Endometrial microvascular endothelial cells (primary cell): ENCODE results near the gene SNX8. TPM values are rescaled to one million over a fixed set of nuclear protein-coding genes. Genes with fewer than 3 reads are reported as not detected.

ENCODE experiments used
- in situ Hi-C: cut with HindIII; loops from 2 replicates; pipeline ENCODE4 v1.10.0; 2017; ENCODE audit warnings: low sequenced_read_pairs, low pct_unique_long_range_greater_than_20kb; ENCODE audit errors: inconsistent ontology term
- total RNA-seq: library from RNA; depleted of rRNA; stranded (reverse); fragments of >200 nt; gene quantifications from one replicate; pipeline ENCODE4 v1.2.3, GENCODE V29; 2015; ENCODE audit errors: inconsistent ontology term

Gene SNX8
- total RNA-seq, 1 donor from 2014 or later: 23.9 TPM

DNA sequence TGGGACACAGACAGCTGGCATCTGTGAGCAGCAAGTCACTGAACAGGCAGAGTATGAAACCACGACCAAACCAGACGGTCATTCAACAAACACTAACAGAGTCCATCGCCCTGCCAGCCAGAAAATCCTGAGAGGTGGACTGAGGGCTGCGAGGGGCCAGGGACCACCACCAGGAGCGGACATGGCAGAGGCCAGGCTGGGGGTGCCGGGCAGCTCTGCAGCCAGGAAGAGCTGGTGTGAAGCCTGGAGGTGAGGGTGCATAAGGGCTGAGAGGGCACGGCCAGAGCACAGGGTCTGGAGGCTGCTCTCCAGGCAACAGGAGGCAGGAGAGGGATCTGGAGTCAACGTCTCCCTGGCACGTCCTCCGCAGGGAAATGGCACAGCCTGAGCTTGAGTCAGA is 97.0 kb downstream of the SNX8 start:
- in situ Hi-C loops: no loop called here

DNA sequence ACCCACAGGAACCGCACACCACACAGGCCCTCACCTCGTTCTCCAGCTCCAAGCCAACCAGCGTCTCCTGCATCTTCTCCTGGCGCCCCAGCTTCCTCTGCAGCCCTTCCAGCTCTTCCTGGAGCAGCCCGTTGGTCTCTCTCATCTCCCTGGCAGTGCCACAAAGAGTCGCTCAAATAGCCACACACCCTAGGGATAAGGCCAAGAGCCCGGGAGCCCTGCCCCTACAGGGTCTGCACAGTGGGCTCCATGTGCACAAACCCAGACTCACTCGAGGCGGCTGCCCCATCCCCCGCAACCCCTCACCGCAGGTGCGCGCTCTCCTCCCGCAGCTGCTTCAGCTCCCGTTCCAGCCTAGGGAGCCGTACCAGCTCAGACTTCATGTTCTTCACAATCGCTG is 98.4 kb downstream of the SNX8 start:
- in situ Hi-C loops: no loop called here

DNA sequence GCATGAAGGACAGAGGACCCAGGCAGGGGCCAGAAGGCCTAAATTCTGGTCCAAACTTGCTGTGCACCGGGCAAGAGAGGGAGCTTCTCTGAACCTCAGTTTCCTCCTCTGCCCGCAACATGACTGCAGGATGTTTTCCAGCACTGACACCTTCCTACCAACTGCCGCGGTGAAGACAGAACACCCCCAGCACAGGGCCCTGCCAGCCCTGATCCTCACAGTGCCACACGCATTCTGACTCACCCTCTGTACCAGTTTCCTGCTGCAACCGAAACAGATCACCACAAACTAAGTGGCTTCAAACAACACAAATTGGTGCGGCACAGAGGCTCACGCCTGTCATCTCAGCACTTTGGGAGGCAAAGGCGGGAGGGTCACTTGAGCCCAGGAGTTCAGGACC is 99.6 kb downstream of the SNX8 start:
- in situ Hi-C loops: no loop called here

DNA sequence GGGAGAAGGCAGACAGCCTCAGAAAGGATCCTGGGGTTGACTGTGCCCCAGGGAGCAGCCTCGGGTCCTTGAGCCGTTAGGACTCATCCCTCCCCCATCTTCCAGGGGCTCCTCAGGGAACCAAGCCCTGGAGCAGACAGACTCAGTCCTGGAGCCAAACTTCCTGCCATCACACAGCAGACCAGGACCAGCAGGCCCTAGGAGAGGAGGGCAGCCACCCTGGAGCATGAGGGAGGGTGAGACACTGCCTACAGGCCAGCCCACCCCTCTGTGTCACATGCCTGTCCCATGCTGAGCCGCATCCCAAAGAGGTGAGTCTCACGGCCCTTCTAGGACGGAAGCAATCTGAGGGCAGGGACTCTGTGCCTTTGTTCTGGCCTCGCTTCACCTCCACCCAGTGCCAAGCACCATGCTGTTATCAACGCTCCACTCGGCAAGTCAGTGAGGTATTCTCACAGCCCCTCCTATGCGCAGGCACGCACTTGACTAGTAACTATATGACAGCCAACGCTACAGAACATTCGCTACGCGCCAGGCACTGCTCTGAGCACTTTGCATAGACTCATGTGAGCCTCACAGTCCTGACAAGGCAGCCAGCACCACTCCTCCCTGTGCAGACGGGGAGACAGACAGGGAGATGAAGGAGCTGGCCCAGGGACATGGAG is 100.6 kb downstream of the SNX8 start:
- in situ Hi-C loops: no loop called here

DNA sequence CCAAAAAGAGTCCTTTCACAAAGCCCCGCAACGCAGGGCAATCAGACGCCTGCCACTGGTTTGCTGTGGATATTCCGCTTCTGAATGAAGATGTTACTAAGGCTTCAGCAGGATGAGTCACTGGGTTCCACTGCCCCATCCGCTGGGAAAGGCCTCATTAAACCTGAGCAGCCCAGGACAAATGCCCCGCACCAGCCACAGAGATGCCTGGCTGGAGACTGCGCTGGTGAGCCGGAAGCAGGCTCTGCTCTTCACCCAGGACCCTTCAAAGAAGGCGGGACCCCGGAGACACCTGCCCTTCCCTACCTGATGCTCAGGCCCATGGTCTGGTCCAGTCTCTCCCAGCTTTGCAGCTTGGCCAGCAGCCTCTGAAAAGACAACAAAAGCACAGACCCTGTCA is 101.3 kb downstream of the SNX8 start:
- in situ Hi-C loops: no loop called here

DNA sequence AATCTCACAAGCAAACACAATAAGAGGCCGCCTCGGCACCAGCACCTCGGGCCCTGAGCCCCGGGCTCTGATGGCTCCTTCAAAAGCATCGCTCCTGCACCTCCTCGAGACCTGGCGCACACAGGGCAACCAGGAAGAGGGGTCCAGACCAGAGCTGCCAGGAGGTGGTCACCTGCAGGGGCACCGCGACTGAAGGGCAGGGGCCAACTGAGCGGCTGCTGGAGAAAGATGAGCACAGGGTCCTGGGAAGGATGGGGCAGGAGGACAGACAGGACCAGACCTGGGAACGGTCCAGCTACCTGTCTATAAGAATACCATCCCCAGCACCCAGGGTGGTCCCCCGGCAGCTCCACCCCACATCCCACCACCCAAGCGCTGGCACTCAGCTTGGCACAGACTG is 102.3 kb downstream of the SNX8 start:
- in situ Hi-C loops: no loop called here

DNA sequence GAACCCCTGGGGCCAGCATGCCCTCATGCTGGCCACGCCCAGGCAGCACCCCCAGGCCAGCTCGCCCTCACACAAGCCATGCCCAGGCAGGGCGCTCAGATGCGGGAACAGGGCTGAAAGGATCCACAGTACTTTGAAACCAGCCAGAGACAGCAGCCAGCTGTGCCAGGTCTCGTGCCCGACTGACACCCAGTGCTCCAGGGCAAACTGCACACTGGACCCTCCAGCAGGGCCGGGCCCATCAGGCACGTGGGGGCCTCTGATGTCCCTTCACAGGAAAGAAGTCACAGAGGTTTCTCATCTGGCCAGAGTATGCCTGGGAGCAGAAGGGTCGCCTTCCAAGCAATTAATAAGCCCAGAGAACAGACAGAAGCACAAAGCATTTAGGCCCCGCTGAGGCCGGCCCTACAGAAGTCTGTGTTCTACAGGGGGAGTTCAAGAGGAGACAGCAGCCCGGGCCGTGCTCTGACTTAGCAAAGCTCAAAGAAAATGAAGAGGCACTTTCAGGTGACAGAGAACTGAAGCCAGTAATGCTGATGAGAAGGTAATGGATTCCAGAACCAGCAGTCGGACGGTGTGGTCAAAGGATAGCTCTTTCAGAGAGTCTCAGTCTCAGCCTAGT is 102.9 kb downstream of the SNX8 start:
- in situ Hi-C loops: no loop called here

DNA sequence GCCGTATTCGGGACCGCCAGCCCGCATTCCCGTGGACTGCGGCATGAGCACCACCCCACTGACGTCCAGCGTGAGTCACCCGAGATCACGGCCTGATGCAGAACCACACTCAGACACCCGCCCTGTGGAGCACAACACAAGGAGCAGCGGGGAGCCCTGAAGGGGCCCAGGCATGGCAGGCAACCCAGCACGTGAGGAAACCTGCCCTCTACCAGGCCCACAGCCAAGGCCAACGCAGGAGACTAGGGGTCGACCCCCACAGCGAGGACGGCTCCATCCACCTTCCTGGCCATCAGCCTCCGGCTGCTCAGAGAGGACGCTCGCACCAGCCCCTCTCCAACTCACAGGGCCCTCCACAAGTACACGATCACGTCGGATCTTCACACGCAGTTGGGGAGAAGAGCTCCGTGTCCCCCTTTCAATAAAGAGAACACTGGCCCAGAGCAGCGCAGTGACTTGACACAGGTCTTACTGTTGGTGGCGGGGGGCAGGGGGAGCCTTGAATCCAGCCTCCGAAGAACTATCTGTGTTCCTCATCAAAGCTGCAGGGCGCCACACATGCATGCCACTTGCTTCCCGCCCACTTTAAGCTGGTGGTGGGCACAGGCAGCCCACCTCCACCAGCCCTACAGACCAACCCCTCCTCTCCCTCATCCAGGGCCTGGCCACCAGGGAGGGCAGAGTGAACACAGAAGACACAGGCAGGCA is 103.5 kb downstream of the SNX8 start:
- in situ Hi-C loops: no loop called here

DNA sequence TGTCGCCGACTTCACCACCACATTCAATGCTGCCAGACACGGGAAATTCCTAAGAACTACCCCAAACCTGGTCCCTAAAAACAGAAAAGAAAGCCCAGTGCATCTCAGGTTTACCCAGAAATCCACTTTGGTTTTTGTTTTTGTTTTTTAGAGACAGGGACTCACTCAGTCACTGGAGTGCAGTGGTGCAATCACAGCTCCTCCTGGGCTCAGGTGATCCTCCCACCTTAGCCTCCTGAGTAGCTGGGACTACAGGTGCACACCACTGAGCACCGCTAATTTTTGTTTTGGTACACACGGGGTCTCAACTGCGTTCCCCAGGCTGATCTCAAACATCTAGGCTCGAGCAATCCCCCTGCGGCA is 104.3 kb downstream of the SNX8 start:
- in situ Hi-C loops: no loop called here

DNA sequence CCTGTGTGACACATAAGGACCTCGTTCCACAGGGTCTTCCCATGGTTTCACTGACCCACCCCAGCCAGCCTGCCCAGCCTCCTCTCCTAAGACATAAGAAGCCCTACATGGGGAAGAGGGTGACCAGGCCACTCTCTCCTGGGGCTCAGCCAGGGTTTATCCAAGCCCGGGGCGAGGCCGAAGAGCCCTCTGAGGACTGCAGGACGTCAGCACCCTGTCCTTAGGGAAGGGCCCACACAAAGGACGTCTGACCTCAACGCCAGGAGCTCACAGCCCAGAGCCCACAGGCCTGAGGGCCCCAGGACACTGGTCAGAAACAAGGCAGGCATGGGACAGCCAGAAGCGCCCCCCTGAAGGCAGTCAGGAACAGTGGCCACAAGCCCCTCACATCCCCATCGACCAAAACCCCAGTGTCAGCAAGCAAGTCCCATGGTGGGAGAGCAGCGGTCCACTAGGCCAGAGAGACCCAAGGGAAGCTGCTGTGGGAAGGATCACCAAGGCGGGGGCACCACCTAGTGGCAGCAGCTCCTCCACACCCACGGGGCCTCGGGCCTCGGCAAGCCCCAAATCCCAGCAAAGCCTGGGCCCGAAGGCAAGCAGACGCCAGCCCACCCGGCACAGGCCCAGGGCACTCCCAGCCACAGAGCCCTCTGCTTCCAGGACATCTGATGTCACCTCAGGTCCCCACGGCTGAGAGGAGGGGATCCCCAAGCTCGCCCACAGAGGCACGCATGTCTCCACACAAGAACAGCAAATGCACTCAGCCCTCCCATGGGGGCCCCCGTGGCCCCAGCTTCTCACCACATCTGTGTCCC is 104.9 kb downstream of the SNX8 start:
- in situ Hi-C loops: no loop called here

DNA sequence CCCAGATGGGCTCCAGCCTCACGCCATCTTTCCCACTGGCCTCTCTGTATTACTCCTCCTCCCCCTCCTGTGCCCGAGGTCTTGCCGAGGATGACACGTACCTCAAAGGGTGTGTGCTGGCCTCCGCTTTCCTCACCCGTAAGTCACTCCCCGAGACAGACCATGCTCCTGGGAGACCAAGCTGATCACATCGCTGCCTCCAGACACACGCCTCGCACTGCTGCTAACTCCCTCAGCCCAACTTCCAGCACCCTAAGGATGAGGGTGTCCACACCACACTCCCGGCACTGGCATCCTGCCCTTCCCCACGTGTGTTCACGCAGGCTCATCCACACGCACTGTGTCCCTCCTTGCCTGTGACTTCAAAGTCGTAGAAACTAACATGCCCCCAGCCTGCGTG is 105.5 kb downstream of the SNX8 start:
- in situ Hi-C loops: no loop called here

DNA sequence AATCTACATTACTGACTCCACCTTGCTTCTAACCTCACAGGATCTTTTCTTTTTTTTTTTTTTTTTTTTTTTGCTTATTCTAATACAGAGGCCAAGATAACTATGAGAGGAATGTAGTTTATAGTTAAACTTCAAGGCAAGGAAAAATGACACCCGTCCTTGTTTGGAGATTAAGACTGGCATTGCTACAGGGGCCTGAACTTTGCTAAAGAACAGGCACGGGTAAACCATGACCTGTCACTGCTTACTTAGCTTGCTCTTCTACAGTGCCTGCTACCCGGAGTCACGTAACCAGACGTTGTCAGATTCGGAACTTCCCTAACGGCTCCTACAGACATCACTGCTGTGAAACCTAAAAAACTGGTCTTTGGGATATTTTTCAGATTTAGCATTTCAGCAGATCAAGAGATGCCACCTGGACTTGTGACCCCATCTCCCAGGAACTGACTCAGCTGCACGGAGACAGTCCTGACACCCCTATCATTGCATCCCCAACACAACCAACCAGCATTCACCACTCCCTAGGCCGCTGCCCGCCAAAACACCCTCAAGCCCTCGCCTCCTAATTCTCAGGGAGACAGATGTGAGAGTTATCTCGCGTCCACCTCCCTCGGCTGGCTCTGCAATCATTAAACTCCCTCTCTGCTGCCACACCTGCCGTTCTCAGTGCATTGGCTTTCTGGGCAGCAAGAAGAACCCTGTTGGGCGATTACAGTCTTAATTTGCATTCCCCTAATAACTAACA is 109.0 kb downstream of the SNX8 start:
- in situ Hi-C loops: no loop called here

DNA sequence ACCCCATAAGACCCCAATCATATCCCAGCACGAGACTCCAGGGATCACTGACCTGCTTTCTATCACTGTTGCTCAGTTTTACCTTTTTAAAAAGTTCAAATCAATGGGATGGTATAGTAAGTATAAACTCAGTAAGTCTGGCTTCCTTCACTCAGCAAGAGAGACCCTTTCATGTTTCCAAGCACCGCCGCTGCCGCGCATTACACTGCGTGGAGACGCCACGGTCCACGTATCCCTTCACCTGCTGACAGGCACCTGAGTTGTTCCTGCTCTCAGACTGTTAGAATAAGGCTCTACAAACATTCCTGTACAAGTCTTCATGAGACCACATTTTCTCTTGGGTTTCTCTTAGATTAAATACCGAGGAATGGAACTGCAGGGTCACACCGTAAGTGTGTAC is 109.8 kb downstream of the SNX8 start:
- in situ Hi-C loops: no loop called here

DNA sequence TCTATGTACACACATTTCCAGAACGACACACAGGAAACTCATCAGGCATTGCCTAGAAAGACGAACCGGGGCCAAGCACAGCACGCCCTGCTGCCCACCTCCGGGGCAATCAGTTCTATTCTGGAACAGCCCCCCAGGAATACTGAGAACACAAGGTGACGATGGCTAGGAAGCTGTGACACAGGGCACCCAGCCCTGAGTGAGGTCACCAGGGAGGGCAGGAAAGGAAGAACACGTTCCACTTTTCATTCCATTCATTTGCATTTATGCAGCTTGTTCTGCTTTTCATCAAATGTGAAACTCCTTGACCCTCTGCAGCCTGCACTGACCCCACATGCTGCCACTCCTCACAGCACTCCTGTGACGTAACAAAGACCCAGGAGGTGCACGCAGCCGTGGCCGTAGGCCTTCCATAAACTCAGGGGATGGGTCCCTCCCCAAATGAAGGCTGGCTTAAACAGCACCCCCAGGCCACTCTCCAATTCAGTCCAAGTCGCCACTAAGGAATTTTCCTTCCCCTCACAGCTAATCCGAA is 110.4 kb downstream of the SNX8 start:
- in situ Hi-C loops: no loop called here

DNA sequence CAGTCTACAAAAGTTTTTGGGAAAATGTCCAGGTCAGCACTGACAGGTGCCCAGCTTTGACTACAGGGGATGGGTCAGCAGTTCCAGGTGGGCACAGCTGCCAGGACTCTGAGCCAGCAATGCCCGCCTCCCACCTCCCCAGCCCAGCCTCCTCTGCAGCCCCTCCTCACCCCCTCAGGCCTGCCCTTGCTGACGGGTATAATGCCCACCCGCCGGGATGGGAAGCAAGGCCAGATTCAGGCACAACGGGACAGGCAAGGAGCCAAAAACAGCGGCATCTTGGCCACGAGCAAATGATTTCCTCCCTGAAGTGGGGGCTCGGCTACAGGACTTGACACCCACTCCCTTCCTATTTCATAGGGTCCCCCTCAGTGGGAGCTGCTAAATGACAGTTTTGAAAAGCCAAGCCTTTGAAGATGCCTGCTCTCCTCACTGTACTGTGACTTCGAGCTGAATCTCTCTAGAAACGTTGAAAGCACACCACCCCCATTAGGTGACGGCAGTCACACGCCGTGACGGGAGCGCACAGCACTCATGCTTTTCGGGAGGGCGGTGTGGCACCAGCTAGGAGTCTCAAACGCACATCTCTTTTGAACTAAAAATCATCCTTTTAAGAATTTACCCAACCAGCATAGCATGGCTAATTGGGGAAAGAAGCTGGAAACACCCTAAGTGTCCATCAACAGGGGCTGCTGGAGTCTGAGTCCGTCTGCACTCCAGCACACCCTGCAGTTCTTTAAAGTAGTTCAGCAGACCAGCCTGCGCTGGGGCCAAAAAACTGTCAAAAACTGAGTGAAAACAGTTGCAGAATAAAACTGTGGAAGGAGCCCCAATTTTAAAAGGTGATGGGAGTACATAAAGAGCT is 111.1 kb downstream of the SNX8 start:
- in situ Hi-C loops: no loop called here

DNA sequence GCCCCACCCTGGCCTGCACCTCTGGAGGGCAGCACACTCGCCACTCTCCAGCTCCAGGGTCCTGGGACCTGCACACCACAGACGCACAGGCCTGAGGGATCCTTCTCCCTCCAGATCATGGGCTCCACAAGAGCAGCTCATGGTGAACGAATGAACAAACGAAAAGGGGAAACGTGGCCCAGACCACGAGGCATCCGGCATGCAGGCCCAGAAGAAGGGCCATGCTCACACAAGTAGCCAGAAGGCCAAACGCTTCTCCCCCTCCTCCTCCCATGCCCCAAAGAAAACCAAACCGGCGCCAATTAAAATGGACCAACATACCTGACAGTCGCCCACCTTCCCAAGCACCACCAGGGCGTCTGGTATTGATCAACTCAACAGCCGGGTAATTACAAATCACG is 111.9 kb downstream of the SNX8 start:
- in situ Hi-C loops: no loop called here
